ENCODE results near the gene CXCL11. TPM values are rescaled to one million over a fixed set of nuclear protein-coding genes. Genes with fewer than 3 reads are reported as not detected.

Gene CXCL11
- 0.13 to 0.19 TPM (median 0.15 TPM) in 3 of 5 replicates, not detected in the others for total RNA-seq (2022; extraction: Qiagen RNA extraction; ENCODE audit: low read depth)

DNA sequence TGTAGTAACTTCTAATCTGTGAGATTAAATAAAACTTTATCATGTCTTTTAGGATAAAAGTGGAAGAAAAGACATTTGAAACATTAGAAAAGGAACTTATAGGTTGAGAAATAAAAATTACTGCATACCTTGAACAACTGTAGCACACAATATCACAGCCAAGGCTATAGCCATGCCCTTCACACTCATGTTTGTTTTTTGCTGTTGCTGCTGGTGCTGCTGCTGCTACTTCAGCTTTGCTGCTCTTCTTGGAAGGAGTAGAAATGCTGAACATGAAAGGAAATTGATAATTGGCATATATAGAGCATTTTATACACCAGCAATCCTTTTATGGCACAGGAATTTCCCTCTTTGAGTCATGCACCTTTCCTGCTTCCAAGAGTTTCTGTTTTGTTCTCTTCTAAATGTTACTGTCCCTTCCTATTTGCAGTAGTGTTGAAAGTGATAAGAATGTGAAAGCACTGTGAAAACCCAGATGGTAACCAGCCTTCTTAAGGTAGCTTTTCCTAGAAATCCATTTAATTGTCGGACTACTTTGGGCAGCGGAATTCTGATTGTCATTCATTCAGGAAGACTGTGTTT, at the start of gene CXCL11:
Gene CXCL11 (minus strand): TSS at position 272 of the 582 bp plus-strand sequence. CDS start 83 bp downstream, at position 189.

DNA sequence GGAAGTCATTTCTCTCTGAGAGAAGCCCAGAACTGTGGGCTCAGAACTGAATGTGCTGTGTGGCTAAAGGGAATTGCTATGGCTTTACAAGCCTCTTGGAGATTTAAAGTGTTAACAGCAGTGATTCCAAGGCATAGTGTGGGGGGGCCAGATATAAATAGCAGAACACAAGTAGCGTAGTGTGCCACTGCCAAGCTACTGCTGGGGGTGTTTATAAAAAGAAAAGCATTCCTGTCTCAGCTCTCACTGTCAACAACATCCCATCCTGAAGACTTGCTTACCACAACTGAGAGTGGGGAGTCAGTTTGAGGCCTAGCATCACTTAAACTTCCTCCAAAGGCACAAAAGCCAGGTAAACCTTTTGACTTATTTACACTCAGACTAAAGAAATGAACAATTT, 38.6 kb upstream of the CXCL11 start, which contains the start of gene ART3:
Gene ART3 (plus strand): TSS at position 242 of the 400 bp plus-strand sequence. CDS start 1,181 bp downstream, outside the sequence.

DNA sequence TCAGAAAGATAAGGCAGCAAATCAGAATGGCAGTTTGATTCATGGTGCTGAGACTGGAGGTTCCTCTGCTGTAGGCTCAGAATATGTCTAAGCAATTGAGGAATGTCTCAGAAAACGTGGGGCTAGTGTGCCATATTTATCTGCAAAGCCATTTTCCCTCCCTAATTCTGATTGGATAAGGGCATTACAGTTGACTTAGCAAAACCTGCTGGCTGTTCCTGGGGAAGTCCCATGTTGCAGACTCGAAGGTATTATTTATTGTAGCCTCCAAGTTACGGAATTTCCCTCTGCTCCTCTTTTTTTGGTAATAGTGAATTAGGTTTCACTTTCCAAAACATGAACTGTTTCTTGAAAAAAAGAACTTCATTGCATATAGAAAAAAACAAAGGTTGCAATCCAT, 12.5 kb downstream of the CXCL11 start, which contains the start of gene CXCL10:
Gene CXCL10 (minus strand): TSS at position 109 of the 400 bp plus-strand sequence. CDS start 66 bp downstream, at position 43.

DNA sequence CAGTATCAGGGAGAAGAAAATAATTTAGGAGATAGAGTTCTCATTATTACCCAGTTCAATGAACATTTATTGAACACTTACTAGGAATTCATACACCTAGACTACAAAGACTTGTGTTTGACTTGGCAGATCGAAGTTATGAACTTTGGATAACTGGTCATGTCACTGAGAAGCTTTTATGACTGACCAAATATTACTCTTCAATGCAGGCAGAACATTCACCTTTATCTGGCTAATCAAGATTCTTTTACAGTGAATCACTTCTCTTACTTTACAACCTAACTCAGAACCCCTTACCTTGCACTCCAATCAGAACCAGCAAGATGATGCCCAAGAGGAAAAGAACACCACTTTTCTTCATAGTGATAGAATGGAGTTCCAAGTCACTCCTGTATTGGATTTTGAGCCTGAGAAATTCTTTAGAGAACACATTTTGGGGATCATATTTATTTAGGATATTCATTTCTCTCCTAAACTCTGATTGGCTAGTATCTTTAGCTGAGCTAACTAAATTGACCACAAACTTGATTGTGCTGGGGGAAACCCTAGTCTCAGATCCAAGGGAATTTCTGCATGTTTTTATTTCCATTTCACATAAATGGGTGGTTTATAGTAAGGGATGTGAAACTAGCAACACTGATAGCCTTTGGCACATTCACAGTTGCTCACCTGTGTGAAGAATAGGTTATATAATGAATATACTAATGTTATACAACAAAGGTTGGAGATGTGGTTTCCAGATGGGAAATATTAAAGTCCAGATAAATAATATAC, 28.6 kb downstream of the CXCL11 start, which contains the start of gene CXCL9:
Gene CXCL9 (minus strand): TSS at position 421 of the 774 bp plus-strand sequence. CDS start 60 bp downstream, at position 361.

Other genes with a start within 250 kb of the CXCL11 start
- gene PPEF2, start 133.6 kb downstream of the CXCL11 start, total RNA-seq (2022; extraction: Qiagen RNA extraction; ENCODE audit: low read depth) = not detected in 5 replicates
- 20.0 to 26.0 TPM (median 23.7 TPM) in 5 replicates for gene NAAA, start 95.1 kb downstream of the CXCL11 start, total RNA-seq (2022; extraction: Qiagen RNA extraction; ENCODE audit: low read depth)
- gene SDAD1, start 45.1 kb downstream of the CXCL11 start, total RNA-seq (2022; extraction: Qiagen RNA extraction; ENCODE audit: low read depth) = 12.7 to 16.7 TPM (median 15.5 TPM) in 5 replicates
- not detected in 5 replicates for gene CXCL9, start 28.6 kb downstream of the CXCL11 start, total RNA-seq (2022; extraction: Qiagen RNA extraction; ENCODE audit: low read depth)
- 0.14 TPM in 1 of 5 replicates, not detected in the others for gene CXCL10, start 12.6 kb downstream of the CXCL11 start, total RNA-seq (2022; extraction: Qiagen RNA extraction; ENCODE audit: low read depth)
- gene ART3, start 38.6 kb upstream of the CXCL11 start, total RNA-seq (2022; extraction: Qiagen RNA extraction; ENCODE audit: low read depth) = not detected in 5 replicates
- 27.5 to 38.2 TPM (median 28.6 TPM) in 5 replicates for gene NUP54, start 112.3 kb upstream of the CXCL11 start, total RNA-seq (2022; extraction: Qiagen RNA extraction; ENCODE audit: low read depth)
- 44.9 to 50.0 TPM (median 49.4 TPM) in 5 replicates for gene SCARB2, start 177.8 kb upstream of the CXCL11 start, total RNA-seq (2022; extraction: Qiagen RNA extraction; ENCODE audit: low read depth)
- 0.09 to 0.32 TPM (median 0.22 TPM) in 4 of 5 replicates, not detected in the other for gene FAM47E, start 215.7 kb upstream of the CXCL11 start, total RNA-seq (2022; extraction: Qiagen RNA extraction; ENCODE audit: low read depth)